Mesendoderm (in vitro differentiated cells): ENCODE measurements around the gene RNU6-9.
"Not testable (repeated sequence)": the region's sequence is repeated elsewhere in the genome, so short reads cannot be mapped to it uniquely, and the experiment has no call there.

Experiments used
- DNase-seq: peaks from one replicate; pipeline ENCODE4 v3.0.0; 2013
- H2AK5ac ChIP-seq: 2 replicates; pipeline ENCODE4 v1.6.1; 2013; ENCODE audit warnings: low read length, inconsistent platforms
- H2BK120ac ChIP-seq: 2 replicates; pipeline ENCODE4 v1.6.1; 2013; ENCODE audit warnings: low read depth, mild to moderate bottlenecking, low read length, moderate library complexity, mixed read lengths
- H2BK15ac ChIP-seq: replicated peaks from 2 replicates; pipeline ENCODE4 v1.6.1; 2013; ENCODE audit warnings: low read depth, mild to moderate bottlenecking, moderate library complexity
- H2BK5ac ChIP-seq: 2 replicates; pipeline ENCODE4 v1.6.1; 2013; ENCODE audit warnings: low read length, inconsistent platforms
- H3K18ac ChIP-seq: 2 replicates; pipeline ENCODE4 v1.6.1; 2013; ENCODE audit warnings: mild to moderate bottlenecking, low read length, mixed read lengths
- H3K23ac ChIP-seq: one replicate; pipeline ENCODE4 v1.6.1; 2013; ENCODE audit warnings: low read length
- H3K27ac ChIP-seq: 2 replicates; pipeline ENCODE4 v1.5.1; 2013; ENCODE audit warnings: low read depth, mild to moderate bottlenecking, inconsistent platforms, low read length, moderate library complexity
- H3K27me3 ChIP-seq: 2 replicates; pipeline ENCODE4 v1.6.1; 2013; ENCODE audit warnings: low read length, control low read depth, mild to moderate bottlenecking, inconsistent platforms; ENCODE audit not compliant: insufficient read depth, poor library complexity
- H3K36me3 ChIP-seq: 2 replicates; pipeline ENCODE4 v1.6.1; 2013; ENCODE audit warnings: low read length, inconsistent platforms; ENCODE audit not compliant: control insufficient read depth, insufficient read depth
- H3K4ac ChIP-seq: one replicate; pipeline ENCODE4 v1.6.1; 2013; ENCODE audit warnings: low read depth, mild to moderate bottlenecking, low read length, moderate library complexity
- H3K4me1 ChIP-seq: 2 replicates; pipeline ENCODE4 v1.6.1; 2013; ENCODE audit warnings: low read depth, low read length, inconsistent platforms; ENCODE audit not compliant: control insufficient read depth
- H3K4me2 ChIP-seq: 2 replicates; pipeline ENCODE4 v1.6.1; 2013; ENCODE audit warnings: low read length
- H3K4me3 ChIP-seq: 2 replicates; pipeline ENCODE4 v1.5.1; 2013; ENCODE audit warnings: mild to moderate bottlenecking, low read length
- H3K56ac ChIP-seq: one replicate; pipeline ENCODE4 v1.6.1; 2013; ENCODE audit warnings: low read length
- H3K79me1 ChIP-seq: 2 replicates; pipeline ENCODE4 v1.6.1; 2013; ENCODE audit warnings: low read length, inconsistent platforms
- H3K79me2 ChIP-seq: 2 replicates; pipeline ENCODE4 v1.6.1; 2013; ENCODE audit warnings: mild to moderate bottlenecking, low read length; ENCODE audit not compliant: control insufficient read depth, insufficient read depth
- H3K9ac ChIP-seq: 2 replicates; pipeline ENCODE4 v1.6.1; 2013; ENCODE audit warnings: low read length, inconsistent platforms
- H4K5ac ChIP-seq: one replicate; pipeline ENCODE4 v1.6.1; 2013; ENCODE audit warnings: low read length
- H4K8ac ChIP-seq: one replicate; pipeline ENCODE4 v1.6.1; 2013; ENCODE audit warnings: low read depth, mild to moderate bottlenecking, control low read depth, low read length, moderate library complexity
- WGBS: extraction: QIAGEN DNeasy Blood & Tissue Kit; methylation state at CpG from one replicate; pipeline ENCODE4 v1.1.7; 2013; ENCODE audit warnings: low lambda C conversion rate, missing lambda C conversion rate; ENCODE audit not compliant: insufficient coverage; ENCODE audit errors: extremely low coverage; 5-methylcytosine and 5-hydroxymethylcytosine counted together

The RNU6-9 gene

DNA sequence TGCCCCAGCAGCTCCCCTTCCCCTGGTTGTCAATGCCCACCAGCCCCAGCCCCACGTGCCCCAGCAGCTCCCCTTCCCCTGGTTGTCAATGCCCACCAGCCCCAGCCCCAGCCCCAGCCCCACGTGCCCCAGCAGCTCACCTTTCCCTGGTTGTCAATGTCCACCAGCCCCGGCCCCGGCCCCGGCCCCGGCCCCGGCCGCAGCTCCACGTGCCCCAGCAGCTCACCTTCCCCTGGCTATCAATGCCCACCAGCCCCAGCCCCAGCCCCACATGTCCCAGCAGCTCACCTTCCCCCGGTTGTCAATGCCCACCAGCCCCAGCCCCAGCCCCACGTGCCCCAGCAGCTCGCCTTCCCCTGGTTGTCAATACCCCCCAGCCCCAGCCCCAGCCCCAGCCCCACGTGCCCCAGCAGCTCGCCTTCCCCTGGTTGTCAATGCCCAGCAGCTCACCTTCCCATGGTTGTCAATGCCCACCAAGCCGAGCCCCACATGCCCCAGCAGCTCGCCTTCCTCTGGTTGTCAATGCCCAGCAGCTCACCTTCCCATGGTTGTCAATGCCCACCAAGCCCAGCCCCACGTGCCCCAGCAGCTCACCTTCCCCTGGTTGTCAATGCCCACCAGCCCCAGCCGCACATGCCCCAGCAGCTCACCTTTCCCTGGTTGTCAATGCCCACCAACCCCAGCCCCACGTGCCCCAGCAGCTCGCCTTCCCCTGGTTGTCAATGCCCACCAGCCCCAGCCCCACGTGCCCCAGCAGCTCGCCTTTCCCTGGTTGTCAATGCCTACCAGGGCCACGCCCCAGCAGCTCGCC lies 14.3 kb upstream of the RNU6-9 start:
- DNase-seq, result not testable (repeated sequence)

DNA sequence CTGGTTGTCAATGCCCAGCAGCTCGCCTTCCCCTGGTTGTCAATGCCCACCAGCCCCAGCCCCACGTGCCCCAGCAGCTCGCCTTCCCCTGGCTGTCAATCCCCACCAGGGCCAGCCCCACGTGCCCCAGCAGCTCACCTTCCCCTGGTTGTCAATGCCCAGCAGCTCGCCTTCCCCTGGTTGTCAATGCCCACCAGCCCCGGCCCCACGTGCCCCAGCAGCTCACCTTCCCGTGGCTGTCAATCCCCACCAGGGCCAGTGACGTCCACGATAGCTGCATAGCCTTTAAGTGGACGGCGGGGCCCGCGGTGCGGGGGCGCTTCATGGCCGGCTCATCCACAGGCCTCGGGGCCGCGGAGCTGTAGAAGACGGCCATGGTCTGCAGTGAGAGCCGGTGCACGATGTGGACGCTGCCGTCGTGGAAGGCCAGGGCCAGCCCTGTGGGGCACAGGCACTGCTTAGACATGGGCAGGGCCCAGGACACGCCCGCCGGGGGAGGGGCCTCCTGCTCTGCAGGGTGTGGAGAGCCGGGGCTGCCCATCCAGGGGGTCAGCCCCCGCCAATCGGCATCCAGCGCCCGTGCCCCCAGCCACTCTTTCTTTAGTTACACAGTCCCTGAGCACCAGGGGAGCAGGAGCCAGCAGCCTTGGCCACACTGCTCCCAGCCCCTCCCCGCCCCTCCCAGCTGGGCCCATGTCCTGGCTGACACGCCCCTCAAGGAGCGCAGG lies 13.4 kb upstream of the RNU6-9 start:
- Histone ChIP-seq H3K27me3 (no peaks in the 10 kb centered on the region), H2BK5ac (no peak overlapping the region), H3K18ac (no peak overlapping the region), H3K79me2 (no peaks in the 10 kb centered on the region), H2AK5ac (no peak overlapping the region), H4K8ac (no peak overlapping the region), H3K56ac (no peak overlapping the region), H3K4me2 (no peak overlapping the region), H3K79me1 (no peaks in the 10 kb centered on the region), H3K36me3 (peaks cover 1% of the 10 kb centered on the region), H4K5ac (no peak overlapping the region), H3K4ac (no peak overlapping the region), H3K4me3 (no peak overlapping the region), H3K4me1 (no peaks in the 10 kb centered on the region), H3K27ac (no peak overlapping the region), H2BK15ac (no peak overlapping the region), H3K9ac (no peak overlapping the region), H3K23ac (no peak overlapping the region), H2BK120ac (no peak overlapping the region)
- WGBS, result no CpG with 5 or more reads among the region's 37 CpGs
- no peak for DNase-seq

More for the DNA sequence above, 14.3 kb upstream of the RNU6-9 start:
- H3K4me3 ChIP-seq, H4K5ac ChIP-seq, H3K23ac ChIP-seq, H3K56ac ChIP-seq, H3K79me2 ChIP-seq, H2BK120ac ChIP-seq, H3K4ac ChIP-seq, H3K27ac ChIP-seq, H3K36me3 ChIP-seq, H2BK15ac ChIP-seq, H4K8ac ChIP-seq, H3K18ac ChIP-seq, H2AK5ac ChIP-seq, H3K9ac ChIP-seq, H3K27me3 ChIP-seq, H3K4me2 ChIP-seq, H3K4me1 ChIP-seq, H3K79me1 ChIP-seq, H2BK5ac ChIP-seq: not testable (repeated sequence)
- WGBS, result no CpG with 5 or more reads among the region's 24 CpGs

DNA sequence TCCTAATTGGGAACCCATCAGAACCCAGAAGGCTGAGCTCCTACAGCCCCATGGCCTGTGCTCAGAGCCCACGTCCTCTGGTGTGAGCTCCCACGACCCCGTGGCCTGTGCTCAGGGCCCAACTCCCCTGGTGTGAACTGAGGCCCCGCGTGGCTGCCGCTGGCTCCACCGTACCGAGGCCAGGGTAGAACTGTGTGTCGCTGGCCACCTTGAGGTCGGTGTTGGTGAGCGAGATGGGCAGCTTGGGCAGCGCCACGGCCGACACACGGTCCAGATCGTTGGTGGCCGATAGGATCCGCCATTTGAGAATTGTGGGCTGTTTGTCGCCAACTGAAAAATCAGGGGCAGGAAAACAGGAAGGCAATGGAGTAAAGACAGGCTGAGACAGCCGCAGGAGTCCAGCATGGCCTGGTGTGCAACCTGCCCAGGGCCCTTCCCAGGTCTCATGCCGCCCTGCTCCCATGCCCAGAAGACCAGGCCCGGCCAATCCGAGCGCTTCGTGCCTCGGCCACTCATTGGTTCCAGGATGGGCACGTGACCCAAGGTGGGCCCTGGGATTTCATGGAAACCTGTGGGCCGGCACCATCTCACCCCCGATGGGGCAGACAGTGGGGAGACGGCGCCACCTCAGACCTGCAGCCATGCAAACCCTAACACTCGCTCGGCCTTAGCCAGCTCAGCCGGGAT lies 11.8 kb upstream of the RNU6-9 start:
- H4K8ac ChIP-seq, result no peak overlapping the region
- no peaks in the 10 kb centered on the region for H3K79me2 ChIP-seq
- no peak overlapping the region for H3K56ac ChIP-seq
- no peak overlapping the region for H2AK5ac ChIP-seq
- no peak overlapping the region for H2BK120ac ChIP-seq
- H3K27me3 ChIP-seq, result no peaks in the 10 kb centered on the region
- no CpG with 5 or more reads among the region's 34 CpGs for WGBS
- H3K4me3 ChIP-seq, result no peak overlapping the region
- no peak overlapping the region for H3K23ac ChIP-seq
- H3K9ac ChIP-seq, result no peak overlapping the region
- H3K27ac ChIP-seq, result no peak overlapping the region
- H3K4ac ChIP-seq, result no peak overlapping the region
- H3K18ac ChIP-seq, result no peak overlapping the region
- no peak overlapping the region for H3K4me2 ChIP-seq
- no peak overlapping the region for H2BK5ac ChIP-seq
- H3K4me1 ChIP-seq, result no peaks in the 10 kb centered on the region
- no peak for DNase-seq
- no peak overlapping the region for H4K5ac ChIP-seq
- no peaks in the 10 kb centered on the region for H3K79me1 ChIP-seq
- peaks cover 3% of the 10 kb centered on the region for H3K36me3 ChIP-seq
- H2BK15ac ChIP-seq, result no peak overlapping the region

DNA sequence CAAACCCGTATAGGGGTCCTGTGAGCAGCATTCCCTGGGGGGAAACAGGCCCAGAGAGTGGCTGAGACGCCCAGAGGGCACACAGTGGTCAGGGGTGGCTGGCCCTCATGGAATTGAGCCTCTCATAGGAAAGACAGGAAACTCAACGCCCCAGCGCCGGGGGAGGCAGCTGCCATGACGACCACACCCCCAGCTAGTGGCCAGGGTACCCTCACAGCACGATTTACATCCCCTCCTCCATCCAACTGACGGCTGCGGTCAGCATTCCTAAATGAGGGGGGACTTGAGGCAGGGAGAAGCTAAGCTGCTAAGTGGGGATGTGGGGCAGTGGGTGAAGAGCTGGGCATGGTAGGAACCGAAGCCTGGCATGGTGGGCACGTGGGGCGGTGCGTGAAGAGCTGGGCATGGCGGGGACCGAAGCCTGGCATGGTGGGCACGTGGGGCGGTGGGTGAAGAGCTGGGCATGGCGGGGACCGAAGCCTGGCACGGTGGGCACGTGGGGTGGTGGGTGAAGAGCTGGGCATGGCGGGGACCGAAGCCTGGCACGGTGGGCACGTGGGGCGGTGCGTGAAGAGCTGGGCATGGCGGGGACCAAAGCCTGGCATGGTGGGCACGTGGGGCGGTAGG lies 10.3 kb upstream of the RNU6-9 start:
- no CpG with 5 or more reads among the region's 30 CpGs for WGBS
- no peak overlapping the region for H3K23ac ChIP-seq
- no peak overlapping the region for H3K18ac ChIP-seq
- no peak overlapping the region for H2BK120ac ChIP-seq
- no peak overlapping the region for H3K4me2 ChIP-seq
- no peak for DNase-seq
- no peak overlapping the region for H3K4ac ChIP-seq
- H3K79me2 ChIP-seq, result no peaks in the 10 kb centered on the region
- H3K4me1 ChIP-seq, result no peaks in the 10 kb centered on the region
- no peak overlapping the region for H3K56ac ChIP-seq
- no peak overlapping the region for H4K5ac ChIP-seq
- no peak overlapping the region for H3K9ac ChIP-seq
- peaks cover 3% of the 10 kb centered on the region for H3K36me3 ChIP-seq
- no peaks in the 10 kb centered on the region for H3K79me1 ChIP-seq
- H3K27me3 ChIP-seq, result no peaks in the 10 kb centered on the region
- no peak overlapping the region for H3K27ac ChIP-seq
- no peak overlapping the region for H4K8ac ChIP-seq
- H2BK5ac ChIP-seq, result no peak overlapping the region
- H3K4me3 ChIP-seq, result no peak overlapping the region
- no peak overlapping the region for H2BK15ac ChIP-seq
- no peak overlapping the region for H2AK5ac ChIP-seq

DNA sequence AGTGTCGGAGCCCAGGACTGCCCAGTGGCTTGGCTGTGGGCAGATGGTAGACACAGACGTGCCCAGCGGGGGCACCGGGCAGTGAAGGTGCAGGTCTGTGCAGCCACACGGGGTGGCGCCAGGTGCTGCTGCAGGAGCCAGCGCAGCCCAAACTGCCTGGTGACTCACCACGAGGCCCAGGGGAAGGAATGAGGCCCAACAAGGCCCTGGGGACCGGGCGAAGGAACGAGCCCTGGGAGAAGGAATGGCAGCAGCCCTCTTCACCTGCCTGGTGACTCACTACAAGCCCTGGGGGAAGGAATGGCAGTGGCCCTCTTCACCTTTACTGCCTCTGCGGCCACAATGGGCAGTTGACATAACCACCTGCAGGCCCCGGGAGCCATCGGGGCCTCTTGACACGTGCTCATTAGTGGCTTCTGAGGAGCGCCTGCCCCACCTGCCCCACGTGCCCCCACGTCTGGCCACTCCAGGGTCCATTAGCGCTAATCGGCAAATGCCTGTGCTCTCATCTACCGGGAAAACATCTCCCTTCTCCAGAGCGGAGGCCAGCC lies 9.5 kb upstream of the RNU6-9 start:
- Histone ChIP-seq H3K4me3 (no peak overlapping the region), H3K4ac (no peak overlapping the region), H3K4me2 (no peak overlapping the region), H3K18ac (no peak overlapping the region), H2BK5ac (no peak overlapping the region), H3K27ac (no peak overlapping the region), H3K4me1 (no peaks in the 10 kb centered on the region), H4K8ac (no peak overlapping the region), H3K79me2 (no peaks in the 10 kb centered on the region), H2BK120ac (no peak overlapping the region), H3K36me3 (peaks cover 3% of the 10 kb centered on the region), H2AK5ac (no peak overlapping the region), H3K27me3 (no peaks in the 10 kb centered on the region), H3K23ac (no peak overlapping the region), H3K79me1 (no peaks in the 10 kb centered on the region), H2BK15ac (no peak overlapping the region), H3K9ac (no peak overlapping the region), H4K5ac (no peak overlapping the region), H3K56ac (no peak overlapping the region)
- no CpG with 5 or more reads among the region's 22 CpGs for WGBS
- peak; percentile 82 for DNase-seq
